WTC11 (cell line): ENCODE data around the gene TNRC6A.

Source experiments
- TCF7 ChIP-seq: sonication (generic); formaldehyde crosslinking; IDR thresholded peaks from 2 replicates; pipeline ENCODE4 v1.8.0; 2022; ENCODE audit warnings: mild to moderate bottlenecking, low read depth, missing genetic modification reagents, moderate library complexity
- TF ChIP-seq, protein P1 (sequence below): sonication (generic); formaldehyde crosslinking; IDR thresholded peaks from 2 replicates; pipeline ENCODE4 v1.8.0; 2022; ENCODE audit warnings: mild to moderate bottlenecking, missing genetic modification reagents

GRCh38 chr16:24749310-24749709, 19.9 kb downstream of the TNRC6A start:
- TF ChIP-seq, protein P1, sequence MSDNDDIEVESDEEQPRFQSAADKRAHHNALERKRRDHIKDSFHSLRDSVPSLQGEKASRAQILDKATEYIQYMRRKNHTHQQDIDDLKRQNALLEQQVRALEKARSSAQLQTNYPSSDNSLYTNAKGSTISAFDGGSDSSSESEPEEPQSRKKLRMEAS (CRISPR knock-in tag) = no peak
- no peak for TF ChIP-seq TCF7
